Stimulated activated CD8-positive, alpha-beta memory T cell treated with anti-CD3 and anti-CD28 coated beads, Interleukin-12 subunit alpha, Interleukin-12 subunit beta, amount 100 ng/mL, for 4 hours (primary cell): ENCODE measurements around the gene LIN54.
"Not testable (repeated sequence)": the region's sequence is repeated elsewhere in the genome, so short reads cannot be mapped to it uniquely, and the experiment has no call there.

Experiments used
- DNase-seq: peaks from one replicate; pipeline ENCODE4 v3.0.0-alpha.2; 2020; ENCODE audit warnings: low read depth

The LIN54 gene

DNA sequence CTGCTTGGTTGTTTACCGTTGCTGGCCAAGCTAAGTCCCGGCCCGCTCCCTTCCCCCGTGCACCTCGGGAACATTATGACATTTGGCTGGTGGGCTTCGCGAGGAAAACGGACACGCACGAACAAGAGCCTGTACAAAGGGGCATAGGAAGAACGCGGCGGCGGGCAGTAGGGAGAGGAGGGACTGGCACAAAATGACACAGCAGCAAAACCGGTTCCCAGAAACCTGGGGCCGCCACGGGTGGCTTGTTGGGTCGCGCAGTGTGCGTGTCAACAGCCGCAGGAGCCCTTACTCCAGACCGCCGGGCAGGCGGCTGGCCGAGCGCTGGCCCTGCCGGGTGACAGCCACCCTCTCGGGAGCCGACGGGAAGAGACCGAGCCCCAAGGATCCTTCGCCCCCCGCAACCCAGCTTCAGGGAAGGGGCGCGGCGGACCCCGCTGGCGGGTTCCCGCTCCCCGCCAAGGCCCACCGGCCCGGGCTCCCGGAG, 1.6 kb upstream of the LIN54 start:
- peak; percentile 16 for DNase-seq

DNA sequence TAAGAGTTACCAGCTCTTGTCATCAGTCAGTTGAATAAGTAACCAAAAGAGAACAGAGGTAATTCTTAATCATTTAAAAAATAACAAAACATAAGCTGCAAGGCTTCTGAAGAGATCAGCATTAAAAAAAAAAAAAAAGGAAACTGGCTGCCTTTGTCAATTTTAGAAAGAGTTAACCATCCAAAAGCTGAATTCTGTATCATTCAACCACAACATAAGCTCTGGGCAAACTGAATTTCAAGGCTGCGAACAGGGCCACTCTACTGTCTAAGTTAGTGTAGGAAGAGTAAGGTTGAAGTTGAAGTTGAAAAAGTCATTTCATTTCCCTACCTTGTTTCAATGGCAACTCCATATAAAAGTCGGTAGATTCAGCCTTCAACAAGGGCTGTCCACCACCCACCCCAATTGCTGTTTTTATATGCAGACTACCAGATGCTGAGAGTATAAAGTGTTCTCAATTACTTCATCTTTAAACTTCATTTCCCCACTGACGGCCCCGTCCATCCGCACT, 1.1 kb upstream of the LIN54 start:
- no peak for DNase-seq

DNA sequence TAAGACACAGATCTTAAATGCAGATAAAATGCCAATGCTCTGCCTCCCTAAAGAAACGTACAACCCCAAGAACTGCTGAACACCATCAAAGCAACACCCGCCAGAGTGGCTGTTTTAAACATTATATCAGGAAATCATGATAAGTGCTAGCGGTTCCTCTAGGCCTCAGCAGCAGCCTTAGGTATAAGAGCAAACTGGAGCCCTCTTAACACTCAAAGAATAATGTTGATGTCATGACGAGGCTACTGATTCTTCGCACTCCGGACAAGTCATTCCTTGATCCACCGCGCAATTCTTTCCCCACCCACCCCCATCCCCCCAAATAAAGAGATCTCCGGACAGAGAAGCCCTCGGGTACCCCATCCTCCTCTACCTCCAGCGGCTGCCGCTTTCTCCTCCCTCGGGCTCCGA, 507 bp downstream of the LIN54 start:
- DNase-seq: no peak

DNA sequence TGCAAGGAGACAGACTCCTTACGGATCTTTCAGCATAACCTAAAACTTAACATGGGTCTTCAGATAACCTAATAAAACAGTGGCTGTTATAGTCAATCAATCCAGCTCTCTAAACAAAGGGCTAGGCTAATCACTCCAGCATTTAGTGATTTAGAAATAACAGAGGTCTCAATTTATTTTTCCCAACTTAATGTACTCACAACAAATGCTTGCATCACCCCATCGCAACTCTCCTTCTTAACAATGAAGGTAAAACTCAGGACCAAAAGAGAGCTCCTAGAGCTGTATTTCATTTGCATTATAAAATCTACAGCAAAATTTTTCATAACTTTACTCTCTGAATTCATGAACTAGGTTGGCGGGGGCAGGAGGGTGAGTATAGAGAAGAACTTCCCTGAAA, 1.1 kb downstream of the LIN54 start:
- no peak for DNase-seq

GRCh38 chr4:83003044-83003791, 7.4 kb downstream of the LIN54 start:
- DNase-seq: not testable (repeated sequence)

DNA sequence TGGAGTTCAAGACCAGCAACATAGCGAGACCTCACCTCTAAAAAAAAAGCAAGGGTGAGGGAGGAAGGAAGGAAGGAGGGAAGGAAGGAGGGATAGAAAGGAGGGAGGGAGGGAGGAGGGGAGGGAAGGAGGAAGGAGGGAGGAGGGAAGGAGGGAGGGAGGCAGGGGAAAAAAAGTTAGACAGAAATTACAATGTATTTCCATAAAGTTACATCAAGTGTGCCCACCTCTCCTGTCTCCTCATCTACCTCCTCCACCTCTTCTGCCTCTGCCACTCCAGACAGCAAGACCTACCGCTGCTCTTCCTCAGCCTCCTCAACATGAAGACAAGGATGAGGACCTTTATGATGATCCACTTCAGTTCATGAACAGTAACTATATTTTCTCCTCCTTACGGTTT, 8.3 kb downstream of the LIN54 start:
- DNase-seq: no peak

GRCh38 chr4:82998898-82999297, 11.7 kb downstream of the LIN54 start:
- no peak for DNase-seq

DNA sequence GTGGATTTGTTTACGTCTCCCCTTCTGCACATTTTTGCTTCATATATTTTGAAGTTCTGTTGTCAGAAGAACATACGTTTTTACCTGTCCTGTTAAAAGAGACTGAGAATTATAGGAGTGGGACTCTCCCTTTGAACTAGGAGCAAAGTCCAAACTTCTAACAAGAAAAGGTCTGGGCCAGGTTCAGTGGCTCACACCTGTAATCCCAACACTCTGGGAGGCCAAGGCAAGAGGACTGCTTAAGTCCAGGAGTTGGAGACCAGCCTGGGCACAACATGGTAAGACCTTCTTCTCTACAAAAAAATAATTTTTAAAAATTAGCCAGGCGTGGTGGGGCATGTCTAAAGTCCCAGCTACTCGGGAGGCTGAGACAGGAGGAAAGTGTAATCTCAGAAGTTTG, 15.8 kb downstream of the LIN54 start:
- no peak for DNase-seq

DNA sequence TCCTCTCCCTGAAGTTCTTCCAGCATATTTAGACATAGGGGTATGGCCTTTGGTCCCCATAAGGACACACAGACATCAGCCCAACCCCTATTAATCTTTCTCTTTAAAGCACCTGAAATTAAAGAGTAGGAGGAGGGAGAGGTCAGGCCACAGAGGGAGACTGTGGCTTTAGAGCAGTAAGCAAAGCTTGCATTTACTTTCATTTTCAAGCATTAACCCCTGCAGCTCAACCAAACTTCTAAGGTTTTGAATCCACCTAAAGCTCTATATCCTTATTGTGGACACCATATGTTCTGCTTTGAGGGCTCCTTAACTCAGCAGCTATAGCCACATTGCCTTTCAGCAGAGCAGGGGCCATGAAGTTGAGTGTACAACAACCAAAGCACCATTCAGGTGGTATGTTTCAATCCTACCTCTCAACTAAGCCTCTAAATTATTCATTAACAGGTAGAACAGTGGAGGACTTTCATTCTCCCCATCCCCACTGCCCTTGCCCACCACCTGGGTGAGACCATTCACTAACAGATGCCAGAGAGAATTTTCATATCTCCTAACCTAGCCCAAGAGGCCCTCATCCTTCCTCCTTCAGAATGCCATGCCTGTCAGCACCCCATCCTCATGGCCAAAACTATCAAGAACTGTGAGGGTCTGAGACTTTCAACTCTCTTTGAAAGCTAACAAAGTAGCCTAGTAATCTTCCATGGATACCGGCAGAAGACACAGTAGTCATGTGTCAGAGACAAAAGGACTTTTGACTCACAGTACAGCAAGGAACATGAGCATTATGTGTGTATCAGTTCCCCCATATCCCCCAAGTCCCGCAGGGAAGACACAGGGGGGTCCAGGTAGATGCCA, 20.8 kb downstream of the LIN54 start:
- DNase-seq: no peak

DNA sequence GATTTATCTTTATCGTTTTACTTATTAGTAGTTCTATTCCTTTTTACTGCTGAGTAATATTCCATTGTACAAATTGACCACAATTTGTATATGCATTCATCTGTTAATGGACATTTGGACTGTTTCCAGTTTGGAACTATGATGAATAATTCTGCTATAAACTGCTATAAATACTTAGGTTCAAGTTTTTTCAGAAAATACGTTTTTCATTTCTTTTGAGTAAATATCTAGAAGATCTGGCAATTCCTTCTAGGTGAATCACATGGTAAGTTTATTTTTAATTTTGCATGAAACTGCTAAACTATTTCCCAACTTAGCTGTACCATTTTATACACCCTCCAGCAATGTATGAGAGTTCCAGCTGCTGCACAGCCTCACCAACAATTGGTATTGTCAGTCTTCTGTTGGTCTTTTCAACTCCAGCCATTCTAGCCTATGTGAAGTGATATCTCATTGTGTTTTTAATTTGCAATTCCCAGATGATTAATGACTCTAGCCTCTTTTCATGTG, 22.2 kb downstream of the LIN54 start:
- no peak for DNase-seq

DNA sequence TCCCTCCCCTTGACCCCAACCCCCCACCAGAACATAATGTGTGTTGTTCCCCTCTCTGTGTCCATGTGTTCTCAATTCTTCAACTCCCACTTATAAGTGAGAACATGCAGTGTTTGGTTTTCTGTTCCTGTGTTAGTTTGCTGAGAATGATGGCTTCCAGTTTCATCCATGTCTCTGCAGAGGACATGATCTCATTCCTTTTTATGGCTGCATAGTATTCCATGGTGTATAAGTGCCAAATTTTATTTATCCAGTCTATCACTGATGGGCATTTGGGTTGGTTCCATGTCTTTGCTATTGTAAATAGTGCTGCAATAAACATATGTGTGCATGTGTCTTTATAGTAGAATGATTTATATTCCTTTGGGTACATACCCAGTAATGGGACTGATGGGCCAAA, 23.1 kb downstream of the LIN54 start:
- not testable (repeated sequence) for DNase-seq

- no peak for DNase-seq
Observed at GRCh38 chr4:82984459-82984858, 26.2 kb downstream of the LIN54 start.

DNA sequence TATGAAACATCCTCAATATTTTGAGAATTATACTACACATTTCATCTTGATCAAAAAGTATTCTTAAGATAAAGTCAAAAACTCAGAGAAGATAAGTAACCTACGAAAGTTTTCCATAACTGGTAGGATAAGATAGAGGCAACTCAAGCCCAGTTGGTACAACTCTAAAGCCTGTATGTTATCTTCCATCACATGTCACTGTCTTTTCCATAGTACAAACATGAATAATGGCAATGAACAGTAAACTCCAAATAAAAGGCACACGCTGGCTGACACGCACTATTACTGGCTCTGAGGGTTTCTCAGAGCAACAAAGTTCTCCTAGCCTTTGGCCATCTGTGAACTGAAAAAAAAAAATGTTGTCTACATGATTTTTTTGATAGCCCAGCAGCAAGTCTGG, 27.2 kb downstream of the LIN54 start:
- no peak for DNase-seq

- DNase-seq: no peak
Observed at GRCh38 chr4:82981138-82981537, 29.5 kb downstream of the LIN54 start.

DNA sequence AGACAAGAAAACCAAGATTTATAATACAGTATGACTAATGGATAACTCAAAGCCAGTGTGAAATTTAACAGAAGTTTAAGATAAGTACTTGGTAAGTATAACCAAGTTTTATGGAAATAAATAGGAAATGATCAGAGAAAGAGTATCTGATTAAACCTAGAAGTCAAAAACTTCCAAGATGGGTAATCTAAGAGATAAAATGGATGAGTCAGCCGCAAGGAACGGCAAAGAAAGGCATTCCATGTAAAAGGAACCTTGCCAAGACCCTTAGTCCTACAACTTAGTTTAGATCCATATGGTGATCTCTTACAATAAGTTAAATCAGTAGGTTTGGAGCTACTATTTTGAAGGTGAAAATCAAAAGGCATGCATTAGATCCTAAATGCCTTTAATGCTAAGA, 34.8 kb downstream of the LIN54 start:
- no peak for DNase-seq

GRCh38 chr4:82969414-82969813, 41.2 kb downstream of the LIN54 start:
- no peak for DNase-seq

- DNase-seq: no peak
Observed at GRCh38 chr4:82968972-82969371, 41.7 kb downstream of the LIN54 start.

DNA sequence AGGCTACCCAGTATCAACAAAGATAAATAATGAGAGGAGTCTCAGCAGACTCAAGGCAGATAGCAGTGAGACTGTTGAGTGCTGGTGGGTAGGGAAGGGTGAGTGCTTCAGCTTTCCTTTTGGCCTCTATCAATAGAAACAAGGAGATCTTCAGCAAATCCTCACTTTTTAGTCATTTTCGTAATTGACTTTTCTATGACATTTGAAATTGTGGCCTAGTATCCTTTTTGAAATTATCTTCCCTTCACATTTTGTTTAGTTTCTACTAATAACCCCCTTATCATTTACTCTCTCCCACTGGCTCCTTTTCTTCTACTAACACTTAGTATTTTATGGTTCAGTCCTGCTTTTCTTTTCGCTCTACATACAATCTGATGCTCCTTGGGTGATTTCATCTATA, 44.9 kb downstream of the LIN54 start:
- no peak for DNase-seq

- DNase-seq: no peak
Observed at GRCh38 chr4:82957045-82957444, 53.6 kb downstream of the LIN54 start.

- no peak for DNase-seq
Observed at GRCh38 chr4:82954212-82954611, 56.4 kb downstream of the LIN54 start.

DNA sequence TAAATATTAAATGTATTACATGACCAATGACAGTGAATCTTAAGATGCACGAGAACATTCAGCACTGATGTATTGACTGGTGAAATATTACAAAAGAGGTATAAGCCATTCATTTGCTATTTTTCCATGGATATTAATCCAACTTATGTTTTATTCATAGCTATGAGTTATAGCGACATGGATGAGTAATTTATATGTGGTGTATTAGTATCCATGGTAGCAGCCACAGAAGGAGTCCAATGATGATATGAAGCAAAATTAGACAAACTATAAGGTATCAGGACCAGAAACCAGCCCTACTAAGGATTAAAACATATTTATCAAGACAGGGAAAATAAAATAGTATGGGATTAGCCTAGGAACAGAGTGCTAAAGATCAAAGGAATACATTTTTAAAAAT, 59.4 kb downstream of the LIN54 start:
- no peak for DNase-seq

- no peak for DNase-seq
Observed at GRCh38 chr4:82948647-82949204, 61.9 kb downstream of the LIN54 start.

DNA sequence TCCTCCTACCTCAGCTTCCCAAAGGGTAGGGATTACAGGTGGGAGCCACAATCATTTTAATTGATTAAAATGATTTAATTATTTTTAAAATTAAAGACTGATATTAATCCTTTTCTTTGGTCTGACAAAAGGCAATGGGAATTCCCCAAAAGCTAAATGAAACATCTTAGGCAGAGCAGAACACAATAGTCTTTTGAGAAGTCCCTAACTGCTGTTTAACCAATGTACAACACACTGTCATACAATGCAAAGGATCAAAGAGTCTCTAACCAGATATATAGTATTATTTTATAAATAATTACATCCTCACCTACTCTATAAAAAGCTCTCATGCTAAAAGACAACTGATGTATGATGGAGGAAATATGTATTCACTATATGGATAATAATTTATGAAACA, 63.1 kb downstream of the LIN54 start:
- no peak for DNase-seq
